CD4-positive, alpha-beta T cell treated with Interleukin-12 subunit alpha and Interleukin-12 subunit beta, for 1 hour (primary cell): ENCODE results near the gene NMT1.

Experiments used
- DNase-seq: peaks from one replicate; pipeline ENCODE4 v3.0.0-alpha.2; 2020

The NMT1 gene

DNA sequence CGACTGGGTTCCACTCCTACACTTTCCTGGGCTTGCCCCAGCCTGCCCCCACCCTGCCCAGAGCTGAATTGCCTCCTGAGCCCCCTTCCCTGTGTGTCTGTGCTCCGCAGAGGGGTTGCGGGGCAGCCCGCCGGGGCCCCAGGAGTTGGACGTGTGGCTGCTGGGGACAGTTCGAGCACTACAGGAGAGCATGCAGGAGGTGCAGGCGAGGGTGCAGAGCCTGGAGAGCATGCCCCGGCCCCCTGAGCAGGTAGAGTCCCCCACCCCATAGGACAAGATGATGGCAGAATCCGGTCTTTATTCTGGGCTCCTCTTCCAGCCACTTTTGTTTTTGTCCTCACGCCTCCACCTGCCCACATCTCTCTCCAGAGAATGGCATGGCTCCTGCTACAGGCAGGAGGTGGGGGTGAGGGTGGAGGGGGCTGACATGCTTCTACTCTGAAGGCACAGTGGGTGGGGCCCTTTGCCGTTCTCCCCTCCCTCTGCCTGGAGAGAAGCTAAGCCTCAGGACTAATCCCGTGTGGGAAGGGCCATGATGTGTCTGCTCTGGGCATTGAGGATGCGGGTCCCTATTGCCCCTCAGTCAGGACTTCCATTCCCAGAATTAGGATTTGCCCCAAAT is 77.9 kb downstream of the NMT1 start:
- DNase-seq, result no peak

DNA sequence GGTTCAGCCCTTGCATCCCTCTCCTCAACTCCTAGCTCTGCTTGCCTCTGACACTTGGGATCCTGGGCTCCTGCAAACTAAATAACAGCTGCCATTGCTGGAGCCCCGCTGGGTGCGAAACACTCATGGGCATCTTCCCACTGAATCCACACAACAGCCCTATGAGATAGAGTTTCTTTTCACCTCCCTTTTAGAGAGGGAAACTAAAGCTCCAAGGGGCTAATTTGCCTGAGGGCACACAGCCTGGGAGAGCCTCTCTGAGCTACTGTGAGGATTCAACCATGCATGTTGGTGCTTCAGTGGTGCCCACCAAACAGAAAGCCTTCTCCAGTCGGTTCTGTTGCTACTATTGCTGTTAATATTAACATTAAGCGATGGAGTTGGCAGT is 78.4 kb downstream of the NMT1 start:
- no peak for DNase-seq

DNA sequence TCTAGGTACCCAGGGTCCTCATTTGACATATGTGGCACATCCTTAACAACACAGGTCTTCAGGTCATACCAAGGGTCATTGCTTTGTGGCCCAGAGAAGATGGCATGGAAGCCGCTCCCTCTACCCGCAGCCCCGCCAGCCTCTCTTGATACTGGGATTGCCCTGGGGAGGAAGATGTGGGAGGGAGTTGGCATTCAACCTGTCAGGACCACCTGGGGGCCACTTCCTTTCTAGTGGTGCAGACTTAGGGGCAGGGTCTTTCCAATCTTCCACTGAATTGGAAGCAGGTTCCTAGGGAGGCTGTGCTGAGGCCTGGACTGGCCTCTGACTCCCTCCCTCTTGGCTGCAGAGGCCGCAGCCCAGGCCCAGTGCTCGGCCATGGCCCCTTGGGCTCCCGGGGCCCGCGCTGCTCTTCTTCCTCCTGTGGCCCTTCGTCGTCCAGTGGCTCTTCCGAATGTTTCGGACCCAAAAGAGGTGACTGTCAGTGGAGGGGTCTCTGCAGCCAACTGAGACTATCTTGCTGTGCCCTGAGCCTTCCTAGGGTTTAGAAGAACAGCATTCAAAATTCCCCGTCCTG is 82.1 kb downstream of the NMT1 start:
- no peak for DNase-seq

DNA sequence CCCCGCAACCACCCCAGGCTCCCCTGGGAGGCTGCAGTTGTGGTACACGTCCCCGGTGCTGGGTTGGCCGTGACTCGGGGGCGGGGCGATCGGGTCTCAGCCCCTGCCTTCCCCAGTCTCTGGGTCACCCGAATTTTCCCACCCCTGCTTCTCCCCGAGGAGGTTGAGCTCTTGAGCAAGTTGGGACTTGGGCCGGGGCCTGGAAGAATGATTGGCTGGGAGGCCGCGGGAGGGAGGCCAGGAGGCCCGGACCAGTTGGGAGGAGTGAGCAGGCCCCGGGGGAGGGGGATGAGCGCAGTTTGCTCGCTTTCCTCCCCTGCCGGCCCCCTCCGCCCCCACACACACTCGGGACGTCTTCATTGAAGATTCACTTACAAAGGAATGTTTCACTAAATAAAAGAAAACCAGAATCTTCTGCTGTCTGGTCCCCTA is 82.7 kb downstream of the NMT1 start:
- no peak for DNase-seq

DNA sequence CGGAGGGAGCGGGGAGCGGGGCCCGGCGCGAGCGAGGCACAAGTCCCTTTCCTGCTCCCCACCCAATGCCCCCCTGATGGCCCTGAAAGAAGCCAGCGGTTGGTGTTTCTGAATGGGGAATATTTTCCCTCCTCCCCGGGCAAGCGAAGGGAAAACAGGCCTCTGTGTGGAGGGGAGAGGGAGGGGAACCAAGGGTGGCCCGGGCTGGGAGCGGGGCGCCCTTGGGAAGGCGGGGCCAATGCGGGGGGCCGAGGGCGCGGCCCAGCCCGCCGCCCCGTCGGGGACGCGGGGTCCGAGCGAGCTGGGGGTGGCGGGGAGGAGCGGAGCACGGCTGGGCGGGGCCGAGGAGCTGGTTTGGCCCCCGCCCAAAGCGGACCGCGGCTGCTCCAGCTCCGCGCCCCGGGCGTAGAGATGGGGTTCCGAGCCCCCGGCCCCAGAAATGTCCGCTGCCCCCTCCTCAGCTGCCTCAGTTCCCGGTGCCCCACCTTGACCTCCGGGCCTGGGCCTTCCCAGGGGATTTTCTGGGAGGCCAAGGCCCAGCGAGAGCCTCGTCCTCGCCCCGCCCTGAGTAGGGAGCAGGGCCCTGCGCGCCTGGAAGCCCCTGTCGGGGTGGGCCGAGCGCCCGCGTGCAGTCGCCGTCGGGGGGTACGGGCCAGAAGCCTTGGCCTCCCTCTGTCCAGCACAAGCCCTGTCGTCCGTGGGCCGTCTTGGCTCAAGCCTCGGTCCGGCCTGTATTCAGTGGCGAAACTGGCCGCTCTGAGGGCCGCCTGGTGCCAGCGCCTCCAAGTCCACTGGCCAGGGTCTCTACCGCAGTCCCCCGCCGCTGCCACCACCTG is 83.3 kb downstream of the NMT1 start:
- DNase-seq, result peak; percentile 32

DNA sequence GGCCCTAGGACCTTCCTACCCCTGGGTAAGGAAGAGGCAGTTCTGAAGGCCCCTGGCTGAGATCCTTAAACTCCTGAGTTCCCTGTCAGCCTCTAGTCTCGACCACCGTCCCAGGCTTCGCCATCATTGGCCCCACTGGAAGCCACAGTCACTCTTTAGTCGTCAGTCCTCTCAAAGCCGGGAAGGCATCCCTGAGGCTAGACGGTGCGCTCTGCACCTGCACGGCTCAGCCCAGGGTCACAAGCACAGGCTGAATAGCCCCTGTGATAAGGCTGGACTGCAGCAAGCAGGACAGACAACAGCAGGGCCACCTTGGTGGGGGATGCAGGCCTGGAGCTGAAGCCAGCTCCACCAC is 83.9 kb downstream of the NMT1 start:
- no peak for DNase-seq

DNA sequence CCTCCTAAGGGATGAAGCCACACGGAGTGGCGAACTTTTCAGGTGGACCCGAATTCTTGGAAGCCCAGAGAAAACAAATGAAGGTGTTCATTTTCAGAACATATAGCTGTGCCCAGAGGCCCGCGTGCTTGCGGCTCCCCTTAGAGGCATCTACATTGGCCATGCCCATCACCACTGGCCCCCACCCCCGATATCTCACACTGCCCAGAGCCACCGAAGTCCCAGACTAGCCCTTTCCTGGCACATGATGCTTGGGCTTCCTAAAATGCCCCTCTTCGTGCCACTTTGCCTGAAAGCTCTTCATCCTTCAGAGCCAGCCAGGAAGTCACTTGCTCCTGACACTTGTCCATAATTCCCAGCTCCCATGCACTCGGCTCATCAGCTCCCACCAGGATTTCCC is 85.0 kb downstream of the NMT1 start:
- DNase-seq, result no peak

DNA sequence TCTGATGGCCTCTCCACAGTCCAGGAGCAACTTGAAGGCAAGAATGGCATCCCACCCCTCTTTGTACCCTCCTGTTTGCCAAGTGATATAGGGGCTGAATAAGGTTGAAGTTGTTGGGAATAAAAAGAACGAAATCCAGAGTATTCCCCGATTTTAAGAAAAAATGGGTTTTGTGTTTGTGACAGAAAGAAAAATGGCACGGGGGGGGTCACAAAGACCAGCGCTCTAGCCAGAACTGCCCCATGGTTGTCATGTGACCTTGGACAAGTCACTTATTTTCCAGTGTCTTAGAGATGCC is 85.4 kb downstream of the NMT1 start:
- no peak for DNase-seq

DNA sequence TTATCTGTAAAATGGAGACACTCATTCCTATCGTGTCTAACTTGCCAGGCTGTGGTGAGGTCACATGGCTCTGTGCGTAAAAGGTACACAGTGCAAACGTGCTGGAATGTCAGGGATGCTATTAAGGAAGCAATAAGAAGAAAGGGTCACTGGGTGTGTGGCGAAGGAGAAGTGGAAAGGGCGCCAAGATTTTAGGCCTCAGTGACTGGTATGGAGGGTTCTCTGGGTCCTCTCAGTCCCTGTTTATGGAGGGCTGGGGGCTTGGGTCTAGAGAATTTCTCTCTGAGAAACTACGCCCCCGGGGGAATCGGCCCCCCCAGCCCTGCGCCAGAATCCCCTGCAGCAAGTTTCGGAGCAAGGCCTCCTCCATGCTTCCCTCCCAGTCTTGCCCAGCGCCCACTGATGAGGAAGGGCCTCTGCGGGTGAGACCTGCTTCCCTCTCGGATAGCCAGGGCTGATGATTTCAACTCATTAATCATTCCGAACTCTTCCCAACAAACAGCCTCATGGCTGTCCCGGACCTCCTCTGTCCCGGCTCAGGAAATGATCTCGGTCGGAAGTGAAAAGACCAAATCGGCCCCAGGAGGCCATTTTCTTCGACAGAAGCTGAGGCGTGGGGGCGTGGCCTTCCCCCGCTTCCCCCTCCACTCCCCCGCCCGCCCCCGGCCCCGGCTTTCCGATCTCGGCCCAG is 85.9 kb downstream of the NMT1 start:
- peak; percentile 77 for DNase-seq

DNA sequence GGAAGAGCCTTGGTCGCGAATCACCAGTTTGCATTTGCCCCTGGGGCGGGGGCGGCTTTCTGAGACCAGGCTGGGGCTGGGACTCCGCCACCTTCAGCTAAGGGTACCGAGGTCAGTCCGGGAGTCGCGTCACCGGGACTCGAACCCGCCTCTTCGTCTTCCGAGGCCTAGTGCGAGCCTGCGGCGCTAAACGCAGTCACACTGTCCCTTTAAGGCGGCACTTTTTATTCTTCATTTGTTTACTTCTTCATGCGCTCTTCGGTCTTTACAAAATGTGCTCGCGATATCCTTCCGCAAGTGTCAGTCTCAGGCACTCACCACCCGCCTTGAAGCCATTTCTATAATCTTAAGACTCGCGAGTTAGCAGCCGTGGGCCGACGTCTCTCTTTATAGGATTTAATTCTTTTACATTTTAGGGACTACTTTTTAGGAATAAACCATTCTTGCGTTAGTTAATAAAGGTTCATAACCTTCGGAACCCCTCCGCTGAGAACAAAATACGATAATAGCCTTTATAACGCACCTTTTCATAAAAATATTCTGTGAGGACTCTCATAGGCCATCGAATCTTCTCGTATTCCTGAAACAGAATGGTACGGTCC is 86.6 kb downstream of the NMT1 start:
- DNase-seq, result peak; percentile 88

DNA sequence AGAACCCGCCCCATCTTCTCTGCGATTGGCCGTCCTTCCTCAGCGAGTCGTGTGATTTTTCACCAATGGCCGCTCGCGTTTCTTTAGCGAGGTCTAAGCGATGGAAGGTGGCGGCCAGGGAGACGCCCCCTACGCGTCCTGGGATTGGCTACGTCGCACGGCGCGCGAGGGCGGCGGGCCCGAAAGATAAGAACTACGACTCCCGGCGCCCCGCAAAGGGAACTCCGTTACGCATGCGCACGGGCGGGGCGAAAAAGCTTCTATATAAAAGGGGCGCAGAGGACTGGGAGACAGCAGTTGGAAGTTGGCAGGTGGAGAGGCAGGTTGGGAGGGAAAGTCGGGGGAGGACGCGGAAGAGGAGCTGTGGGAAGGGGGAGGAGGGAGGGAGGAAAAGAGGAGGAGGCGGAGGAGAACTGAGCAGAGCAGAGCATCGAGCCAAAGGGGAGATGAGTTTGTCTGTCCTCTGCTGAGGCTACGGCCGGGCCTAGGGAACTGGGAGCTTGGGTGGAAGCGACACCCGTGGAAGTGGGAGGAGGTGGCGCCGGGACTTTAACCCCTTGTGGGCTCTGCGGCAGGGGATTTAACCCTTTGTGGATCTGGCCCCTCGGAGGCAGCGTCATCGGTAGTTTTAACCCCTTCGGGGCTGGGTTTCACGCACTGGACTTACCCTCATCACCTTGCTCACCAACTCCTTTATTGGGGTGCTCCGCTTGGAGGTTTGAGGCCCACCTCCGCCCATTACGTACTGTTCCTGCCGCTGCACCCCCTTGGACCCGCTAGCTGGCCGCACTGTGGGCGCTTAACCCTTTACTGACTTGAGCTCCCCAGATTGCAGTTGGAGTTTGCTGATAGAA is 87.3 kb downstream of the NMT1 start, which contains the start of gene HEXIM1:
Gene HEXIM1, plus strand, starts transcription at position 293 of the 854 bp plus-strand sequence. CDS start 716 bp downstream, outside the sequence.
- peak; percentile 99 for DNase-seq

DNA sequence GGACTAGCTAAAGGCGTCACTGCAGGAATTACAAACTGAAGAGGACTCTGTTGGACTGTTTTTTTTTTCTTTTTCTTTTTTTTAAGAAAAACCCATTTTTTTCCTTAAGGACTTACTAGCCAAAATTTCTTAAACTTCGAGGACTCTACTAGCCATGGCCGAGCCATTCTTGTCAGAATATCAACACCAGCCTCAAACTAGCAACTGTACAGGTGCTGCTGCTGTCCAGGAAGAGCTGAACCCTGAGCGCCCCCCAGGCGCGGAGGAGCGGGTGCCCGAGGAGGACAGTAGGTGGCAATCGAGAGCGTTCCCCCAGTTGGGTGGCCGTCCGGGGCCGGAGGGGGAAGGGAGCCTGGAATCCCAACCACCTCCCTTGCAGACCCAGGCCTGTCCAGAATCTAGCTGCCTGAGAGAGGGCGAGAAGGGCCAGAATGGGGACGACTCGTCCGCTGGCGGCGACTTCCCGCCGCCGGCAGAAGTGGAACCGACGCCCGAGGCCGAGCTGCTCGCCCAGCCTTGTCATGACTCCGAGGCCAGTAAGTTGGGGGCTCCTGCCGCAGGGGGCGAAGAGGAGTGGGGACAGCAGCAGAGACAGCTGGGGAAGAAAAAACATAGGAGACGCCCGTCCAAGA is 88.0 kb downstream of the NMT1 start:
- DNase-seq, result peak; percentile 78

DNA sequence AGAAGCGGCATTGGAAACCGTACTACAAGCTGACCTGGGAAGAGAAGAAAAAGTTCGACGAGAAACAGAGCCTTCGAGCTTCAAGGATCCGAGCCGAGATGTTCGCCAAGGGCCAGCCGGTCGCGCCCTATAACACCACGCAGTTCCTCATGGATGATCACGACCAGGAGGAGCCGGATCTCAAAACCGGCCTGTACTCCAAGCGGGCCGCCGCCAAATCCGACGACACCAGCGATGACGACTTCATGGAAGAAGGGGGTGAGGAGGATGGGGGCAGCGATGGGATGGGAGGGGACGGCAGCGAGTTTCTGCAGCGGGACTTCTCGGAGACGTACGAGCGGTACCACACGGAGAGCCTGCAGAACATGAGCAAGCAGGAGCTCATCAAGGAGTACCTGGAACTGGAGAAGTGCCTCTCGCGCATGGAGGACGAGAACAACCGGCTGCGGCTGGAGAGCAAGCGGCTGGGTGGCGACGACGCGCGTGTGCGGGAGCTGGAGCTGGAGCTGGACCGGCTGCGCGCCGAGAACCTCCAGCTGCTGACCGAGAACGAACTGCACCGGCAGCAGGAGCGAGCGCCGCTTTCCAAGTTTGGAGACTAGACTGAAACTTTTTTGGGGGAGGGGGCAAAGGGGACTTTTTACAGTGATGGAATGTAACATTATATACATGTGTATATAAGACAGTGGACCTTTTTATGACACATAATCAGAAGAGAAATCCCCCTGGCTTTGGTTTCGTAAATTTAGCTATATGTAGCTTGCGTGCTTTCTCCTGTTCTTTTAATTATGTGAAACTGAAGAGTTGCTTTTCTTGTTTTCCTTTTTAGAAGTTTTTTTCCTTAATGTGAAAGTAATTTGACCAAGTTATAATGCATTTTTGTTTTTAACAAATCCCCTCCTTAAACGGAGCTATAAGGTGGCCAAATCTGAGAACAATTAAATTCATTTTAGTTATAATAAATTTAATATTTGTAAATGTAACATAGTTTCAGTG is 88.8 kb downstream of the NMT1 start:
- peak; percentile 45 for DNase-seq

DNA sequence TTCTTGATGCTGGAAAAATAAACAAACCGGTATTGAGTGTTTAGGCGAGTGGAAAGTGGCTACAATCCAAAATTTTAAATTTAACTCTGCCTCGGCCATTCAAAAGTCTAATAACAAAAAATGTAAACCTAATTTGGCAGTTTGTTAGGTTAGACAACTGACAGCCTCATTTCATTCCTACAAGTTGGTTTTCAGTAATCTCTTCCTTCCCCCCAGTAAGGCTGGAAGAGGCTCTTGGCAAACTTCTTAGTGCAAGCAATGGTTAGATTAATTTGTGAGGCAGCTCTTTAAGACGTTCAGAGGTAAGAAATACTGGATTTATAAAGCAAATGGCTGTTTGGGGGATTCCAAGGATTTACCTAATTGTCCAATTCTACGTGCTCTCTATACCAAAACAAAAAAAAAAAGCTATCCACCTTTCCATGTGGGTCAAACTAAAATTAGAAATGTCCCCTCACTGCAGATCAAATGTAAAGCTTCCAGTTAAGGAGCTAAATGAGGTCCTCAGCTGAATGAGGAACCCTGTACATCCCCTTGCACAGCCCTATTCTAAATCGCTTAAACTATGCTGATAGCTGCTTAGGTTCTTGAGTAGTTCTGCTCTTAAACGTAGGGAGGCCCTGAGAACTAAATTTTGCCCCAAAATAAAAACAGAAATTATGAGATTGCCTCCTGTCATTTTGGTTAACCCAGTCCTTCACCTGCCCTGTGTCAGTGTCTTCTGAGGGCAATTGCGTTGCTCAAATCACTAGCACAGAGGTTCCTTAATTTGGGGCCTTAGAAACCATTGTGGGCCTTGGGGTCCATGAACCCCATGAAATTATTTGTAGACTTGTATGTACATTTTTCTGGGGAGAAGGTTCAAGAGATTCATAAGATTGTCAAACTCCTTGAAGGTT is 90.0 kb downstream of the NMT1 start:
- DNase-seq, result peak; percentile 15

DNA sequence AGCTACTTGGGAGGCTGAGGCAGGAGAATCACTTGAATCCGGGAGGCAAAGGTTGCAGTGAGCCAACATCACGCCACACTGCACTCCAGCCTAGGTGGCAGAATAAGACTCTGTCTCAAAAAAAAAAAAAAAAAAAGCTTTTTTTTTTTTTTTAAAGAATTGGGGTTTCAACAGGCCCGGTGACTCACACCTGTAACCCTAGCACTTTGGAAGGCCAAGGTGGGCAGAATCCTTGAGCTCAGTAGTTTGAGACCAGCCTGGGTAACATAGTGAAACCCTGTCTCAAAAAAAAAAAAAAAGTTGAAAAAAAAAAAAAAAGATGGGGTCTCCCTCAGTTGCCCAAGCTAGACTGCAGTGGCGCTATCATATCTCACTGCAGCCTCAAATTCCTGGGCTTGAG is 93.9 kb downstream of the NMT1 start:
- DNase-seq, result peak; percentile 16

DNA sequence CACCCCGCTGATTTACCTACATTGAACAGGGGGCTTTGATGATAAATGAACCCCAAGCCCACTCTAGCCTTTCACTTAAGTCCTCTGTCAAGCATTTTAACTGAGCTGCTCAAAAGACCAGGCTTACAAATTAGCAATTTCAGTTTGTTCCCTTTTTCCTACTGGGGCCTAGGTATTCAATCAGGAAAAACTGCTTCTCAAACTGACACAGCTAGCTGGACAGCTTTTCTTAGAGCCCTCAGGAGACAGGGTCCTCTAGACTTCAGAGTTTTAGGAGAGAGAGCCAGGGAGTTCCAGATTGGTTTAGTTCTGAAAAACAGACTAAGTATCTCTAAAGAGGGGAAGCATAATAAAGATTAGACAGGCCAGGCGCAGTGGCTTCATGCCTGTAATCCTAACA is 94.4 kb downstream of the NMT1 start:
- no peak for DNase-seq

DNA sequence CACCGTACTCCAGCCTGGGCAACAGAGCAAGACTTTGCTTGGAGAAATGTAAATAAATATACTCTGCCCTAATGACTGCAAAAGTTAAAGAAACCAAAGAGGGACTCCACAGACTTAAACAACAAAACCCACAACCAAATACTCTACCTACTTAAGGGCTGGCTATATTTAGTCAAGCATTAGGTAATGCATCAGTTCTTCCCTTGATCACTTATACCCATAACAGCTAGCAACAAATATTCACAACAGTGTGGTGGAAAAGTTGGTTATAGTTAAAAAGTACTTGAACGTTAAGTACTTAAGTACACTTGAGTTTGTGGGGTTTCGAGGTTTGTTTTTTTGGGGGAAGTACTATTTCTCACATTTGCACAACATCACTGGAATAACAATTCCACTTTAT is 95.1 kb downstream of the NMT1 start:
- DNase-seq, result no peak
